Astrocyte of the hippocampus (primary cell): ENCODE results near the gene RDH14.

ENCODE experiments used
- DNase-seq: peaks from one replicate; pipeline ENCODE4 v3.0.0; 2011; ENCODE audit warnings: low read depth, low spot score

RDH14 gene

GRCh38 chr2:18566145-18566769 is 5.8 kb upstream of the RDH14 start:
- no peak for DNase-seq

- no peak for DNase-seq
These were observed 288 bp upstream of the RDH14 start for GRCh38 chr2:18560797-18561085.

- DNase-seq = no peak
These were observed 872 bp downstream of the RDH14 start for GRCh38 chr2:18559531-18560030.

GRCh38 chr2:18558458-18558857 is 2.0 kb downstream of the RDH14 start:
- DNase-seq = no peak

- no peak for DNase-seq
These were observed 3.3 kb downstream of the RDH14 start for GRCh38 chr2:18557121-18557520.

- DNase-seq = peak; percentile 19
These were observed 7.9 kb downstream of the RDH14 start for GRCh38 chr2:18552351-18553077.

- no peak for DNase-seq
These were observed 8.8 kb downstream of the RDH14 start for GRCh38 chr2:18551623-18552022.

GRCh38 chr2:18551169-18551568 is 9.3 kb downstream of the RDH14 start:
- no peak for DNase-seq

- DNase-seq = no peak
These were observed 10.0 kb downstream of the RDH14 start for GRCh38 chr2:18550433-18550832.

GRCh38 chr2:18549083-18549482 is 11.4 kb downstream of the RDH14 start:
- DNase-seq = no peak

GRCh38 chr2:18548621-18549020 is 11.8 kb downstream of the RDH14 start:
- peak; percentile 12 for DNase-seq

GRCh38 chr2:18546567-18546966 is 13.9 kb downstream of the RDH14 start:
- DNase-seq = no peak

GRCh38 chr2:18545384-18545783 is 15.1 kb downstream of the RDH14 start:
- no peak for DNase-seq

- DNase-seq = no peak
These were observed 16.3 kb downstream of the RDH14 start for GRCh38 chr2:18544171-18544570.

GRCh38 chr2:18540872-18541271 is 19.6 kb downstream of the RDH14 start:
- DNase-seq = no peak

- no peak for DNase-seq
These were observed 23.8 kb downstream of the RDH14 start for GRCh38 chr2:18536697-18537096.

GRCh38 chr2:18536100-18536499 is 24.4 kb downstream of the RDH14 start:
- no peak for DNase-seq

GRCh38 chr2:18531194-18531593 is 29.3 kb downstream of the RDH14 start:
- no peak for DNase-seq

- DNase-seq = no peak
These were observed 32.6 kb downstream of the RDH14 start for GRCh38 chr2:18527822-18528221.

GRCh38 chr2:18527326-18527725 is 33.1 kb downstream of the RDH14 start:
- no peak for DNase-seq

- DNase-seq = no peak
These were observed 34.0 kb downstream of the RDH14 start for GRCh38 chr2:18526429-18526828.

- no peak for DNase-seq
These were observed 34.6 kb downstream of the RDH14 start for GRCh38 chr2:18525852-18526251.

- no peak for DNase-seq
These were observed 35.2 kb downstream of the RDH14 start for GRCh38 chr2:18525236-18525635.
